ENCODE results near the gene NEK10. TPM values are rescaled to one million over a fixed set of nuclear protein-coding genes. Genes with fewer than 3 reads are reported as not detected.

NEK10 gene
- total and polyA plus RNA-seq, 2 of the 4 experiments (the other 2 are of a cell fraction), result 2.2 to 6.6 TPM

DNA sequence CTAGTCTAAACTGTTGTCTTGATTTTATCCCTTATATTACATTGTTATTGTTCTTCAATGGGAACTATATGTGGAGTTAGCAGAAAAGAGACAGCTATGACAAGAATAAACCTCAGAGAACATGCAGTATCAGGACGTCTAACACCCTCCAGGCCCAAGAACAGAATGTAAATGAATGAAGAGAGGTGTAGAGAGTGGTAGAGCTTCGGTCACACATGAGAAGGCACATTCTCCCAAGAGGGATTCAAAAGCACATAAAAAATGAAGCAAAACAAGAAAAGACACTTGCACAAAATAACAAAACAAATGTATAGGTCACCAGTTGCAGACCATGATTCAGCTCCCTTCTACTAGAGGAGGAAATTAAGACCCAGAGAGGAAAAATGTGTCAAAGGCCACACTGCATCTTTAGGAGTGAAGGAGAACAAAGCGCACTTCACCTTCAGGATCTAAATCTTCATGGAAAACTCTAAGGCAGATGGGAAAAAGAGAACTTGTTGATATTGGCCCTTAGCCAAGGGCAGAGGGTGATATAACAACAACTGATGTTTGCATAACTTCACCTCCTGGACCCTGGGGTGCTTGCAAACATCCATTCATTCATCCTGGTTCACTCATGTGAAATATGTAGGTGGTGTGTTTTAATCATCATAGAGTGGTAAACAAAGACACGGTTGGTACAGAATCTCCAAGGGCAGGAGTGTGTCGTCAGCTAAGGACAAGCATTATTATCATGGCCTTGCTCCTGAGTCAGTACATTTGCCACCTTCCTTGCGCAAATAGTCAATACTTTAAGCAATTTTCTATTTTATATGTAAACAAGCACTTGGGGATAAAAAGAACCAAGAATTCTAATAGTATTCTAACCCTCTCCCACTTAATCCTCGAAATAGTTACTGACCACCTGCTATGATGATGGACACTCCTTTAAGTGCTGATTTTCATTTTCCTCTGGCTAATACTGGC lies 8.8 kb downstream of the NEK10 start:
- in situ Hi-C loops (cut with MboI; ENCODE audit: low sequenced_read_pairs) (loop anchor here (10.0 kb wide), 1 partner anchor 226 kb away; no protein-coding TSS in a partner anchor), intact Hi-C loops (cut with micrococcal nuclease) (loop anchor here (5.0 kb wide), 1 partner anchor 228 kb away; no protein-coding TSS in a partner anchor), dilution Hi-C loops (cut with HindIII; ENCODE audit: low sequenced_read_pairs, unreplicated experiment) (no loop called here)
- no peak overlapping the region for H3K4me3 ChIP-seq (ENCODE audit: insufficient read depth, low read depth, low read length)
- H2BK15ac ChIP-seq (ENCODE audit: low read depth, low read length), result no peak overlapping the region
- TF ChIP-seq CHD1 (IDR thresholded peaks at IDR 0.05; ENCODE audit: low read depth, low read length) (no peak), FOS (IDR thresholded peaks at IDR 0.05; ENCODE audit: low read depth, low read length) (no peak), CEBPB (IDR thresholded peaks at IDR 0.05; ENCODE audit: low read depth, low read length) (peak; percentile 46; the same call in 1 of the 2 replicates)
- H4K91ac ChIP-seq (ENCODE audit: insufficient read depth, low read depth, low read length), result no peak overlapping the region
- H2BK20ac ChIP-seq (ENCODE audit: low read depth, low read length), result no peak overlapping the region
- no peaks in the 10 kb centered on the region for H3K79me1 ChIP-seq (ENCODE audit: low read depth in 1 of 2, low read length in 2 of 2)
- H3K36me3 ChIP-seq (ENCODE audit: control insufficient read depth, insufficient read depth, low read length), result no peaks in the 10 kb centered on the region
- H4K20me1 ChIP-seq (ENCODE audit: insufficient read depth, low read length), result no peaks in the 10 kb centered on the region
- peak; percentile 38 for ATAC-seq (ENCODE audit: low read depth)
- H3K27me3 ChIP-seq (ENCODE audit: control insufficient read depth, insufficient read depth, low read length), result no peaks in the 10 kb centered on the region
- no peak overlapping the region for H2BK5ac ChIP-seq (ENCODE audit: low read depth, low read length, poor library complexity, severe bottlenecking)
- no peak overlapping the region for H2BK120ac ChIP-seq (ENCODE audit: low read depth, low read length)
- no peak overlapping the region for H4K8ac ChIP-seq (ENCODE audit: low read depth in 2 of 2, low read length in 2 of 2)
- no peak overlapping the region for H3K27ac ChIP-seq (ENCODE audit: insufficient read depth, low read length)
- DNase-seq, result peak; percentile 44
- H3K9me3 ChIP-seq (ENCODE audit: control insufficient read depth, insufficient read depth, low read length), result no peaks in the 10 kb centered on the region
- no peak overlapping the region for H3K56ac ChIP-seq (ENCODE audit: extremely low read depth, insufficient read depth, low read length)
- POLR2A ChIA-PET (ENCODE audit: unreplicated experiment), result no interaction called here
- H3K4me1 ChIP-seq (ENCODE audit: control insufficient read depth, insufficient read depth, low read length), result peaks cover 4% of the 10 kb centered on the region; the same call in 1 of the 2 replicates
- no peak overlapping the region for H3K4me2 ChIP-seq (ENCODE audit: low read depth, low read length)
- no peak overlapping the region for H3K18ac ChIP-seq (ENCODE audit: low read depth, low read length)
- no peak overlapping the region for H2AK5ac ChIP-seq (ENCODE audit: low read depth, low read length)
- CTCF ChIA-PET, result no interaction called here
- no TSS peak for BruUV-seq (replicated peaks)
- H3K9me1 ChIP-seq (ENCODE audit: insufficient read depth, low read length), result no peaks in the 10 kb centered on the region
- no peak overlapping the region for H2AK9ac ChIP-seq (replicated peaks; ENCODE audit: low read depth, low read length, poor library complexity)
- no CpG with 5 or more reads among the region's 7 CpGs for WGBS, 2 experiments (ENCODE audit: extremely low coverage in 2 of 2, insufficient read length in 1 of 2)
- H4K5ac ChIP-seq (ENCODE audit: low read depth, low read length), result no peak overlapping the region
- H3K14ac ChIP-seq (replicated peaks; ENCODE audit: low read depth, low read length), result 0 out of 2 replicates have a peak overlapping the region, but pooled peaks have one; percentile 4
- H3K4ac ChIP-seq (ENCODE audit: low read depth, low read length), result peak overlapping the region; percentile 15; the same call in 1 of the 2 replicates
- no peak overlapping the region for H3K23ac ChIP-seq (ENCODE audit: low read depth, low read length)
- no peak overlapping the region for H2AFZ ChIP-seq (replicated peaks; ENCODE audit: low read length, poor library complexity)
- H3K9ac ChIP-seq (ENCODE audit: low read depth, low read length), result no peak overlapping the region
